Activated CD4-positive, CD25-positive, alpha-beta regulatory T cell treated with anti-CD3 and anti-CD28 coated beads, Interleukin-2, amount 50 U/mL, for 16 hours (primary cell): ENCODE measurements around the gene RPS6KB2.
"Not testable (repeated sequence)": the region's sequence is repeated elsewhere in the genome, so short reads cannot be mapped to it uniquely, and the experiment has no call there.

Source experiments
- DNase-seq: peaks from one replicate; pipeline ENCODE4 v3.0.0-alpha.2; 2020; ENCODE audit warnings: low read depth, low spot score

The RPS6KB2 gene

GRCh38 chr11:67466962-67467771, 38.9 kb downstream of the RPS6KB2 start:
- DNase-seq = no peak

GRCh38 chr11:67468056-67468455, 39.8 kb downstream of the RPS6KB2 start:
- no peak for DNase-seq

GRCh38 chr11:67468456-67468758, 40.1 kb downstream of the RPS6KB2 start:
- no peak for DNase-seq

- peak; percentile 85 for DNase-seq
Observed at GRCh38 chr11:67468759-67469507, 40.6 kb downstream of the RPS6KB2 start, which contains the start of gene TMEM134. Gene TMEM134 (minus strand): TSS chr11:67469251. CDS start chr11:67469192, 59 bp downstream.

GRCh38 chr11:67469508-67469811, 41.2 kb downstream of the RPS6KB2 start:
- DNase-seq = no peak

- no peak for DNase-seq
Observed at GRCh38 chr11:67470337-67471002, 42.2 kb downstream of the RPS6KB2 start.

- no peak for DNase-seq
Observed at GRCh38 chr11:67472882-67473281, 44.6 kb downstream of the RPS6KB2 start.

- not testable (repeated sequence) for DNase-seq
Observed at GRCh38 chr11:67476692-67477091, 48.4 kb downstream of the RPS6KB2 start.

- DNase-seq = not testable (repeated sequence)
Observed at GRCh38 chr11:67477344-67478050, 49.2 kb downstream of the RPS6KB2 start.

- DNase-seq = no peak
Observed at GRCh38 chr11:67482275-67482826, 54.1 kb downstream of the RPS6KB2 start.

- peak; percentile 95 for DNase-seq
Observed at GRCh38 chr11:67482827-67483798, 54.8 kb downstream of the RPS6KB2 start, which contains the start of gene AIP. Gene AIP (plus strand): TSS chr11:67483026. CDS start chr11:67483159, 133 bp downstream.

GRCh38 chr11:67483831-67484665, 55.8 kb downstream of the RPS6KB2 start:
- DNase-seq = no peak

GRCh38 chr11:67484847-67485311, 56.6 kb downstream of the RPS6KB2 start:
- DNase-seq = peak; percentile 46
